BE2C (cell line): Measurements from ENCODE around the gene PRKCB.

Source experiments
- DNase-seq: peaks from one replicate; pipeline ENCODE4 v3.0.0-alpha.2; 2020
- H3K27me3 ChIP-seq: fragments of 250-450 bp; sonication (Bioruptor Pico); 2 replicates; pipeline ENCODE4 v1.5.1; 2020; ENCODE audit warnings: mild to moderate bottlenecking
- H3K36me3 ChIP-seq: fragments of 250-450 bp; sonication (Bioruptor Pico); 2 replicates; pipeline ENCODE4 v1.5.1; 2020; ENCODE audit warnings: mild to moderate bottlenecking
- H3K4me1 ChIP-seq: fragments of 250-450 bp; sonication (Bioruptor Pico); 2 replicates; pipeline ENCODE4 v1.5.1; 2020
- H3K4me3 ChIP-seq: 2 replicates; pipeline ENCODE4 v1.5.1; 2011; ENCODE audit warnings: low read depth, low read length
- H3K9me3 ChIP-seq: fragments of 250-450 bp; sonication (Bioruptor Pico); 2 replicates; pipeline ENCODE4 v1.5.1; 2020
- CTCF ChIP-seq: IDR thresholded peaks from 2 replicates; pipeline ENCODE4 v1.5.1; 2012; ENCODE audit warnings: mild to moderate bottlenecking, low read depth, low read length

Gene PRKCB

DNA sequence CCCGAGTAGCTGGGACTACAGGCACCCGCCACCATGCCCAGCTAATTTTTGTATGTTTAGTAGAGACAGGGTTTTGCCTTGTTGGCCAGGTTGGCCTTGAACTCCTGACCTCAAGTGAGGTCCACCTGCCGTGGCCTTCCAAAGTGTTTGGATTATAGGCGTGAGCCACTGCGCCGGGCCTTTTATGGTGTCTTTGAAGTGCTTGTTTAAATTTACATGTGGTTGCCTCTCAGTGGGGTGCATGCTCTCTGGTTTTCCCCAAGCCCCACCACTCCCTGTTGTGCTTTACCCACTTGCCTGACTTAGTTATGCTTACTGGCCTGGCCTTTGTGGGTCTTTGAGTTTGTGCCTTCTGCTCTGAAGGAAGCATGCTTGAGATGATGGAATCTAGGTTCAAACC, 132.0 kb downstream of the PRKCB start:
- no peak for DNase-seq
- Histone ChIP-seq H3K4me3 (no peak overlapping the region), H3K4me1 (no peaks in the 10 kb centered on the region), H3K36me3 (no peaks in the 10 kb centered on the region), H3K27me3 (no peaks in the 10 kb centered on the region), H3K9me3 (no peaks in the 10 kb centered on the region)
- no peak for TF ChIP-seq CTCF

DNA sequence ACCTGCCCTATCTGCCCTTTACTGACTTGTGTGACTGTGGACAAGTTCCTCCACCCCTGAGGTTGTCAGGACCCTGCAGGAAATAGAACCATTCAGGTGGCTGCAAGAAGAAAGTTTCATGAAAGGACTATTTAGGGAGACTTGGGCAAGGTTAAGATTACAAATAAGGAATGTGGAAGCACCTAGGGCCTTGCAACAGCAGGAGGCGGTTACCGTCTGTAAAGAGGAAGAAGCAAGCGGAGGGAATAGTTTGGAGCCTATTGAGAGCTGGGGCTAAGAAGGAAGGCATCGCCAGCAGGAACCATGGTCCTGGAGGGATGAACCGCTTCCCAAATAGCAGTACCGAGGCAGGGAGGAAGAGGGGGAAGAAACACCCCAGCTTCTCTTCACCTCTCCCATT, 132.4 kb downstream of the PRKCB start:
- Histone ChIP-seq H3K27me3 (no peaks in the 10 kb centered on the region), H3K4me3 (no peak overlapping the region), H3K4me1 (no peaks in the 10 kb centered on the region), H3K9me3 (no peaks in the 10 kb centered on the region), H3K36me3 (no peaks in the 10 kb centered on the region)
- DNase-seq = no peak
- no peak for TF ChIP-seq CTCF

- H3K27me3 ChIP-seq = no peaks in the 10 kb centered on the region
- H3K4me3 ChIP-seq = no peak overlapping the region
- H3K9me3 ChIP-seq = no peaks in the 10 kb centered on the region
- H3K36me3 ChIP-seq = no peaks in the 10 kb centered on the region
- H3K4me1 ChIP-seq = no peaks in the 10 kb centered on the region
- TF ChIP-seq CTCF = no peak
- no peak for DNase-seq
Observed at GRCh38 chr16:23969468-23970297, 133.9 kb downstream of the PRKCB start.

DNA sequence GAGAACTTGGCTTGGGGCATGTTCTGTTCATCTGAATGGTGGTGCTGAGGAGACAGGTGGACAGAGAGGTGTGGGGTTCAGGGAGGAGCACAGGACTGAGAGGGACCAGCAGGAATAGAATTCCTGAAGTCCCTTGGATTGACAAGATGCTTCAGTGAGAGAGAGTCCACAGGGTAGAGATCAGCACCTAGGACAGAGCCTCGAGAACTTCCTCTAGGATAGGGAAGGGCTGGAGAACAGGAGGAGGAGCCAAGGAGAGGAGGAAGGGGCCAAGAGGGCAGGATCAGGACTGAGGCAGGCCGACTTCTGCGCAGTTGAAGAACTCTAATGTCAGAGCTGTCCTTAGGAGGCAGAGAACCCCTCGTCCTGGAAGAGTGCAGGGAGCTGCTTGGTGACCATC, 138.4 kb downstream of the PRKCB start:
- no peak for DNase-seq
- Histone ChIP-seq H3K27me3 (no peaks in the 10 kb centered on the region), H3K4me1 (no peaks in the 10 kb centered on the region), H3K4me3 (no peak overlapping the region), H3K9me3 (no peaks in the 10 kb centered on the region), H3K36me3 (no peaks in the 10 kb centered on the region)
- TF ChIP-seq CTCF = no peak

DNA sequence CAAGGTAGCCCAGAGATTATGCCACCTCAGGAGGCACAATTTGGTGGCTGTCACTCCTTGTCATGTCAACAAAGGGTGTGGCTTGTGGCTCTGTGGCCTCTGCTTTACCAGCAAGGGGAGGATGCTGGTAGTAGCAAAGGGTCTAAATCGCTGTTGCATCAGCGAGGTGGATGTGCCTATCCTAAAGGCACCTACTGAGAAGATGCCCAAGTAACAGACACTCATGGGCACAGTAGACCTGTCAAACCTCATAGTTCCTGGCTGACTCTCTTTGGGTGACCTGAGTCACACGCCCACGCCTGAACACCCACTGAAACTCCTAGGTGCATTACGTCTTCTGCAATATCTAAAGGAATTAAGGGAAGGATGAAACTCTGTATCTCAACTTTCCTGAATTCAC, 139.5 kb downstream of the PRKCB start:
- H3K36me3 ChIP-seq = no peaks in the 10 kb centered on the region
- DNase-seq = no peak
- H3K4me3 ChIP-seq = no peak overlapping the region
- no peak for TF ChIP-seq CTCF
- no peaks in the 10 kb centered on the region for H3K27me3 ChIP-seq
- H3K4me1 ChIP-seq = no peaks in the 10 kb centered on the region
- no peaks in the 10 kb centered on the region for H3K9me3 ChIP-seq

DNA sequence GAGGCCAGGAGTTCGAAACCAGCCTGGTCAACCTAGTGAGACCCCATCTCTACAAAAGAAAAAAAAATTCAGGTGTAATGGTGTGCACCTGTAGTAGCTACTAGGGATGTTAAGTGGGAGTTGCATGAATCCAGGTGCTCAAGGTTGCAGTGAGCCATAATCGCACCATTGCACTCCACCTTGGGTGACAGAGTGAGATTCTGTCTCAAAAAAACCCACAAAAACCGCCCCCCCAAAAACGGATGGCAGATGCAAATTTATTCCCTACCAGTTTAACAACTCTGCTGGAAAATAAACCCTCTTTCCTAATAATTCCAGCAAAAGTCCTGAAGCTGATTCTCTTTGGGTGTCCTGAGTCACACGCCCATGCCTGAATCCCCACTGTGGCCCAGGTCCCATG, 140.3 kb downstream of the PRKCB start:
- Histone ChIP-seq H3K27me3 (no peaks in the 10 kb centered on the region), H3K36me3 (no peaks in the 10 kb centered on the region), H3K4me1 (no peaks in the 10 kb centered on the region), H3K9me3 (no peaks in the 10 kb centered on the region), H3K4me3 (no peak overlapping the region)
- DNase-seq = no peak
- no peak for TF ChIP-seq CTCF
